ENCODE results near the gene NPFFR2.

DNA sequence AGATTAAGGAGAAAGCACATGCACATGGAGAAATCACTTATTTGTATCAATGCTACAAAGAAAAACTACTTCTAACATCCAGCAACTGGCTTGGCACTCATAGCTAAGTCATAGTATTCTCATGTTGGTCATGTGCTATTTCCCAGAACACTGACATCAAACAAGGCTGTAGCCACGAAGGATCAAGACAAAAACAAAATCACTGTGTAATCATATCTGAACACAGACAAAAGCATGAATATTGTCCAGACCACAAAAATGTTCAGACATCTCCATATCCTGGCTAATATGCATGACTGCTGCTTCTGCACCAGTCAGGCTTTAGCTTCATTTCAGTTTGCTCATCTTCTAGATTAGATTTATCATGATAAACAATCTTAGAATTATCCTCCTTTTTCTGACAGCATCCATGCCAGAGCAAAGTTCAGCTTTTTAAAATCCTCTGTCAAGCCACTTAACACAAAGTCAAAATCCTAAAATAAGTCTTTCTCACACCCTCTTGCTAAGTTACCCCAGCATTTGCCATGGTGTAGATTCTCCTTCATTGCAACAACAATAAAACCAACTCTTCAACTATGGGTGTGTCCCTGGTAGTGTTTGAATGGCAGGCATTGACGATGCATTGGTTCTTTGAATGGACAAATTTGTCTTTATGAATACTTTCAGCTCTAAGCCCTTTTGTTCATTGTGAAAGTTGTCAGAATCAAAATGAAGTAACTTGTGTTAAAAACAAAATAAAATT lies 39.1 kb upstream of the NPFFR2 start:
- TF ChIP-seq, protein P1, sequence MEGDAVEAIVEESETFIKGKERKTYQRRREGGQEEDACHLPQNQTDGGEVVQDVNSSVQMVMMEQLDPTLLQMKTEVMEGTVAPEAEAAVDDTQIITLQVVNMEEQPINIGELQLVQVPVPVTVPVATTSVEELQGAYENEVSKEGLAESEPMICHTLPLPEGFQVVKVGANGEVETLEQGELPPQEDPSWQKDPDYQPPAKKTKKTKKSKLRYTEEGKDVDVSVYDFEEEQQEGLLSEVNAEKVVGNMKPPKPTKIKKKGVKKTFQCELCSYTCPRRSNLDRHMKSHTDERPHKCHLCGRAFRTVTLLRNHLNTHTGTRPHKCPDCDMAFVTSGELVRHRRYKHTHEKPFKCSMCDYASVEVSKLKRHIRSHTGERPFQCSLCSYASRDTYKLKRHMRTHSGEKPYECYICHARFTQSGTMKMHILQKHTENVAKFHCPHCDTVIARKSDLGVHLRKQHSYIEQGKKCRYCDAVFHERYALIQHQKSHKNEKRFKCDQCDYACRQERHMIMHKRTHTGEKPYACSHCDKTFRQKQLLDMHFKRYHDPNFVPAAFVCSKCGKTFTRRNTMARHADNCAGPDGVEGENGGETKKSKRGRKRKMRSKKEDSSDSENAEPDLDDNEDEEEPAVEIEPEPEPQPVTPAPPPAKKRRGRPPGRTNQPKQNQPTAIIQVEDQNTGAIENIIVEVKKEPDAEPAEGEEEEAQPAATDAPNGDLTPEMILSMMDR (IDR thresholded peaks at IDR 0.05; ENCODE audit: insufficient read depth, low read length), result no peak
- no peak for TF ChIP-seq GABPA (IDR thresholded peaks at IDR 0.05; ENCODE audit: low read depth)

Data from HL-60 (cell line).